Measurements from ENCODE around the gene DISP2. TPM values are rescaled to one million over a fixed set of nuclear protein-coding genes. Genes with fewer than 3 reads are reported as not detected.
A peak's percentile ranks its signal among the peaks of the same experiment; 100 is the strongest.

Gene DISP2
- total RNA-seq, 1 experiment from 2014 or later: 0.35 TPM

- peak overlapping the region; percentile 64; the same call in 1 of the 2 replicates for H2AFZ ChIP-seq
- no TSS peak for BruUV-seq (replicated peaks)
- H3K4me1 ChIP-seq (replicated peaks; ENCODE audit: insufficient read depth): peaks cover 10% of the 10 kb centered on the region; the same call in 1 of the 2 replicates
Observed at GRCh38 chr15:40323953-40324937, 33.8 kb upstream of the DISP2 start.

GRCh38 chr15:40325188-40325587, 32.8 kb upstream of the DISP2 start:
- Histone ChIP-seq H3K79me2 (ENCODE audit: low read depth) (0 out of 2 replicates have a peak, but pooled peaks cover 2% of the 10 kb centered on the region), H3K9me3 (ENCODE audit: insufficient read depth, low read depth) (no peaks in the 10 kb centered on the region), H2AFZ (no peak overlapping the region), H3K27me3 (ENCODE audit: insufficient read depth, low read depth) (no peaks in the 10 kb centered on the region), H3K27ac (no peak overlapping the region), H4K20me1 (ENCODE audit: insufficient read depth) (no peaks in the 10 kb centered on the region), H3K9me2 (ENCODE audit: insufficient read depth) (no peaks in the 10 kb centered on the region), H3K4me3 (peak overlapping the region; percentile 59; the same call in 1 of the 2 replicates), H3K4me1 (replicated peaks; ENCODE audit: insufficient read depth) (peaks cover 10% of the 10 kb centered on the region; the same call in 1 of the 2 replicates), H3K4me2 (peak overlapping the region; percentile 79), H3F3A (ENCODE audit: insufficient read depth, low read depth) (peaks cover 18% of the 10 kb centered on the region), H3K36me3 (ENCODE audit: low read depth) (no peaks in the 10 kb centered on the region)
- TF ChIP-seq CTCF (conservative IDR thresholded peaks at IDR 0.05): no peak
- no peak for TF ChIP-seq EZH2 (IDR thresholded peaks at IDR 0.05; ENCODE audit: low read depth)
- DNase-seq: no peak
- CTCF ChIA-PET: interaction anchor here (1.0 to 1.4 kb wide), 2 partner anchors 13 to 42 kb away, joined by 3 read pairs; no protein-coding TSS in a partner anchor
- BruUV-seq (replicated peaks): TSS peak; percentile 53
- POLR2A ChIA-PET (ENCODE audit: unreplicated experiment): interaction anchor here (0.6 kb wide), 1 partner anchor 729 kb away, joined by 3 read pairs; no protein-coding TSS in a partner anchor
- intact Hi-C loops (cut with micrococcal nuclease; ENCODE audit: unreplicated experiment): no loop called here

More at GRCh38 chr15:40323953-40324937, 33.8 kb upstream of the DISP2 start:
- ChIA-PET POLR2A (ENCODE audit: unreplicated experiment) (interaction anchor here (0.5 to 0.6 kb wide), 2 partner anchors 107 to 730 kb away, joined by 3 to 6 read pairs; no protein-coding TSS in a partner anchor), CTCF (interaction anchor here (1.4 kb wide), 1 partner anchor 14 kb away, joined by 3 read pairs; no protein-coding TSS in a partner anchor)
- Histone ChIP-seq H4K20me1 (ENCODE audit: insufficient read depth) (no peaks in the 10 kb centered on the region), H3K4me2 (peak overlapping the region; percentile 79), H3K9me2 (ENCODE audit: insufficient read depth) (no peaks in the 10 kb centered on the region), H3K9me3 (ENCODE audit: insufficient read depth, low read depth) (no peaks in the 10 kb centered on the region), H3F3A (ENCODE audit: insufficient read depth, low read depth) (peaks cover 11% of the 10 kb centered on the region), H3K79me2 (ENCODE audit: low read depth) (0 out of 2 replicates have a peak, but pooled peaks cover 2% of the 10 kb centered on the region), H3K27ac (no peak overlapping the region), H3K36me3 (ENCODE audit: low read depth) (no peaks in the 10 kb centered on the region), H3K4me3 (peak overlapping the region; percentile 59), H3K27me3 (ENCODE audit: insufficient read depth, low read depth) (no peaks in the 10 kb centered on the region)
- no peak for TF ChIP-seq EZH2 (IDR thresholded peaks at IDR 0.05; ENCODE audit: low read depth)
- no peak for TF ChIP-seq CTCF (conservative IDR thresholded peaks at IDR 0.05)
- no peak for DNase-seq
- intact Hi-C loops (cut with micrococcal nuclease; ENCODE audit: unreplicated experiment): loop anchor here (1.0 to 5.0 kb wide), 2 partner anchors 42 to 96 kb away; partner anchors contain the start of gene ANKRD63

- Histone ChIP-seq H3K4me3 (no peak overlapping the region), H3K9me2 (ENCODE audit: insufficient read depth) (no peaks in the 10 kb centered on the region), H3K36me3 (ENCODE audit: low read depth) (no peaks in the 10 kb centered on the region), H4K20me1 (ENCODE audit: insufficient read depth) (no peaks in the 10 kb centered on the region), H3F3A (ENCODE audit: insufficient read depth, low read depth) (peaks cover 23% of the 10 kb centered on the region), H2AFZ (no peak overlapping the region), H3K27ac (no peak overlapping the region), H3K9me3 (ENCODE audit: insufficient read depth, low read depth) (no peaks in the 10 kb centered on the region), H3K4me1 (replicated peaks; ENCODE audit: insufficient read depth) (peaks cover 10% of the 10 kb centered on the region), H3K79me2 (ENCODE audit: low read depth) (0 out of 2 replicates have a peak, but pooled peaks cover 2% of the 10 kb centered on the region), H3K4me2 (peak overlapping the region; percentile 79; the same call in 1 of the 2 replicates), H3K27me3 (ENCODE audit: insufficient read depth, low read depth) (no peaks in the 10 kb centered on the region)
- intact Hi-C loops (cut with micrococcal nuclease; ENCODE audit: unreplicated experiment): no loop called here
- DNase-seq: no peak
- TF ChIP-seq EZH2 (IDR thresholded peaks at IDR 0.05; ENCODE audit: low read depth) (no peak), CTCF (conservative IDR thresholded peaks at IDR 0.05) (no peak)
- no TSS peak for BruUV-seq (replicated peaks)
- ChIA-PET CTCF (interaction anchor here (1.0 to 1.4 kb wide), 2 partner anchors 12 to 42 kb away, joined by 3 read pairs; no protein-coding TSS in a partner anchor), POLR2A (ENCODE audit: unreplicated experiment) (no interaction called here)
Observed at GRCh38 chr15:40325700-40326099, 32.3 kb upstream of the DISP2 start.
